ENCODE measurements around the gene PRTN3. TPM values are rescaled to one million over a fixed set of nuclear protein-coding genes. Genes with fewer than 3 reads are reported as not detected.
"Not testable (repeated sequence)": the region's sequence is repeated elsewhere in the genome, so short reads cannot be mapped to it uniquely, and the experiment has no call there.

Gene PRTN3
- total and polyA plus RNA-seq, 4 donors: not detected

GRCh38 chr19:813219-814151 lies 27.3 kb upstream of the PRTN3 start:
- Histone ChIP-seq H3K27me3 (ENCODE audit: control insufficient read depth in 1 of 2, insufficient read depth in 2 of 2, low read length in 1 of 2) (no peaks in the 10 kb centered on the region), H3K4me1 (ENCODE audit: control insufficient read depth in 1 of 2, insufficient read depth in 2 of 2, low read length in 2 of 2) (no peaks in the 10 kb centered on the region), H3K36me3 (ENCODE audit: control insufficient read depth in 1 of 2, insufficient read depth in 2 of 2, low read length in 1 of 2) (peaks cover 6% of the 10 kb centered on the region in 2 donors), H3K27ac (ENCODE audit: low read depth in 1 of 2, low read length in 2 of 2) (no peak overlapping the region), H3K4me3 (ENCODE audit: low read length in 2 of 2) (no peak overlapping the region), H3K9me3 (ENCODE audit: control insufficient read depth, low read length) (no peaks in the 10 kb centered on the region)
- ATAC-seq (ENCODE audit: low FRiP score): no peak
- DNase-seq: peak in 1 of 2 donors; percentile 44
- 92 to 94% methylated on average over 80 to 87 of the region's 87 CpGs for WGBS, 2 donors
- intact Hi-C loops (cut with DNase I): no loop called here

GRCh38 chr19:814152-815078 lies 26.4 kb upstream of the PRTN3 start:
- no peak overlapping the region for H3K4me3 ChIP-seq (ENCODE audit: low read length in 2 of 2)
- ATAC-seq (ENCODE audit: low FRiP score): peak; percentile 24
- no peaks in the 10 kb centered on the region for H3K4me1 ChIP-seq (ENCODE audit: control insufficient read depth in 1 of 2, insufficient read depth in 2 of 2, low read length in 2 of 2)
- no peak overlapping the region for H3K27ac ChIP-seq (ENCODE audit: low read depth in 1 of 2, low read length in 2 of 2)
- intact Hi-C loops (cut with DNase I): no loop called here
- 87 to 89% methylated on average over 49 of the region's 49 CpGs for WGBS, 2 donors
- H3K27me3 ChIP-seq (ENCODE audit: control insufficient read depth in 1 of 2, insufficient read depth in 2 of 2, low read length in 1 of 2): no peaks in the 10 kb centered on the region
- H3K36me3 ChIP-seq (ENCODE audit: control insufficient read depth in 1 of 2, insufficient read depth in 2 of 2, low read length in 1 of 2): peaks cover 6% of the 10 kb centered on the region in 2 donors
- peak; percentile 51 to 78 for DNase-seq
- no peaks in the 10 kb centered on the region for H3K9me3 ChIP-seq (ENCODE audit: control insufficient read depth, low read length)

GRCh38 chr19:815079-815774 lies 25.6 kb upstream of the PRTN3 start:
- ATAC-seq (ENCODE audit: low FRiP score): peak; percentile 16
- intact Hi-C loops (cut with DNase I): no loop called here
- Histone ChIP-seq H3K27ac (ENCODE audit: low read depth in 1 of 2, low read length in 2 of 2) (no peak overlapping the region), H3K27me3 (ENCODE audit: control insufficient read depth in 1 of 2, insufficient read depth in 2 of 2, low read length in 1 of 2) (no peaks in the 10 kb centered on the region), H3K36me3 (ENCODE audit: control insufficient read depth in 1 of 2, insufficient read depth in 2 of 2, low read length in 1 of 2) (peaks cover 6% of the 10 kb centered on the region in 2 donors), H3K9me3 (ENCODE audit: control insufficient read depth, low read length) (no peaks in the 10 kb centered on the region), H3K4me3 (ENCODE audit: low read length in 2 of 2) (no peak overlapping the region), H3K4me1 (ENCODE audit: control insufficient read depth in 1 of 2, insufficient read depth in 2 of 2, low read length in 2 of 2) (no peaks in the 10 kb centered on the region)
- DNase-seq: peak in 1 of 2 donors; percentile 76
- 93 to 94% methylated on average over 44 to 47 of the region's 47 CpGs for WGBS, 2 donors

GRCh38 chr19:815775-816499 lies 24.9 kb upstream of the PRTN3 start:
- Histone ChIP-seq H3K4me3 (ENCODE audit: low read length in 2 of 2) (no peak overlapping the region), H3K9me3 (ENCODE audit: control insufficient read depth, low read length) (no peaks in the 10 kb centered on the region), H3K27me3 (ENCODE audit: control insufficient read depth in 1 of 2, insufficient read depth in 2 of 2, low read length in 1 of 2) (no peaks in the 10 kb centered on the region), H3K4me1 (ENCODE audit: control insufficient read depth in 1 of 2, insufficient read depth in 2 of 2, low read length in 2 of 2) (no peaks in the 10 kb centered on the region), H3K36me3 (ENCODE audit: control insufficient read depth in 1 of 2, insufficient read depth in 2 of 2, low read length in 1 of 2) (peaks cover 1 to 6% of the 10 kb centered on the region in 2 donors), H3K27ac (ENCODE audit: low read depth in 1 of 2, low read length in 2 of 2) (no peak overlapping the region)
- 96% methylated on average over 13 of the region's 13 CpGs for WGBS, 2 donors
- DNase-seq (peak in 1 of 2 donors; percentile 73), ATAC-seq (ENCODE audit: low FRiP score) (no peak)
- intact Hi-C loops (cut with DNase I): no loop called here

GRCh38 chr19:816500-816857 lies 24.3 kb upstream of the PRTN3 start:
- no peak overlapping the region for H3K27ac ChIP-seq (ENCODE audit: low read depth in 1 of 2, low read length in 2 of 2)
- ATAC-seq (ENCODE audit: low FRiP score): no peak
- 89 to 94% methylated on average over 2 of the region's 2 CpGs for WGBS, 2 donors
- no peaks in the 10 kb centered on the region for H3K9me3 ChIP-seq (ENCODE audit: control insufficient read depth, low read length)
- no peaks in the 10 kb centered on the region for H3K27me3 ChIP-seq (ENCODE audit: control insufficient read depth in 1 of 2, insufficient read depth in 2 of 2, low read length in 1 of 2)
- no peak overlapping the region for H3K4me3 ChIP-seq (ENCODE audit: low read length in 2 of 2)
- intact Hi-C loops (cut with DNase I): no loop called here
- no peaks in the 10 kb centered on the region for H3K4me1 ChIP-seq (ENCODE audit: control insufficient read depth in 1 of 2, insufficient read depth in 2 of 2, low read length in 2 of 2)
- peaks cover 0 to 5% of the 10 kb centered on the region in 2 donors for H3K36me3 ChIP-seq (ENCODE audit: control insufficient read depth in 1 of 2, insufficient read depth in 2 of 2, low read length in 1 of 2)
- no peak for DNase-seq

- H3K27me3 ChIP-seq (ENCODE audit: control insufficient read depth in 1 of 2, insufficient read depth in 2 of 2, low read length in 1 of 2); DNase-seq; intact Hi-C loops (cut with DNase I); H3K36me3 ChIP-seq (ENCODE audit: control insufficient read depth in 1 of 2, insufficient read depth in 2 of 2, low read length in 1 of 2); ATAC-seq (ENCODE audit: low FRiP score); H3K4me3 ChIP-seq (ENCODE audit: low read length in 2 of 2); H3K4me1 ChIP-seq (ENCODE audit: control insufficient read depth in 1 of 2, insufficient read depth in 2 of 2, low read length in 2 of 2); H3K9me3 ChIP-seq (ENCODE audit: control insufficient read depth, low read length); H3K27ac ChIP-seq (ENCODE audit: low read depth in 1 of 2, low read length in 2 of 2): not testable (repeated sequence)
- 95 to 98% methylated on average over 5 of the region's 5 CpGs for WGBS, 2 donors
Measured at GRCh38 chr19:820212-820611, 20.6 kb upstream of the PRTN3 start.

GRCh38 chr19:821231-821824 lies 19.5 kb upstream of the PRTN3 start:
- no peaks in the 10 kb centered on the region for H3K9me3 ChIP-seq (ENCODE audit: control insufficient read depth, low read length)
- H3K27ac ChIP-seq (ENCODE audit: low read depth in 1 of 2, low read length in 2 of 2): no peak overlapping the region
- intact Hi-C loops (cut with DNase I): no loop called here
- H3K27me3 ChIP-seq (ENCODE audit: control insufficient read depth in 1 of 2, insufficient read depth in 2 of 2, low read length in 1 of 2): no peaks in the 10 kb centered on the region
- H3K4me1 ChIP-seq (ENCODE audit: control insufficient read depth in 1 of 2, insufficient read depth in 2 of 2, low read length in 2 of 2): no peaks in the 10 kb centered on the region
- ATAC-seq (ENCODE audit: low FRiP score) (no peak), DNase-seq (peak; percentile 45 to 74)
- H3K36me3 ChIP-seq (ENCODE audit: control insufficient read depth in 1 of 2, insufficient read depth in 2 of 2, low read length in 1 of 2): no peaks in the 10 kb centered on the region
- 1 to 2% methylated on average over 23 to 64 of the region's 64 CpGs for WGBS, 2 donors
- no peak overlapping the region for H3K4me3 ChIP-seq (ENCODE audit: low read length in 2 of 2)
